OCI-LY3 (cell line): ENCODE measurements around the gene MYL6B.
A peak's percentile ranks its signal among the peaks of the same experiment; 100 is the strongest.

ENCODE experiments used
- H2AFZ ChIP-seq: fragments of 200-600, 300-600 bp; shearing (Covaris generic); 2 replicates; pipeline ENCODE4 v1.6.0; 2014; ENCODE audit warnings: antibody characterized with exemption, low read depth, low read length
- H3K27ac ChIP-seq: fragments of 200-600, 300-600 bp; sonication (generic); 2 replicates; pipeline ENCODE4 v1.5.1; 2014; ENCODE audit warnings: mild to moderate bottlenecking, low read length, moderate library complexity, mixed read lengths
- H3K27me3 ChIP-seq: fragments of 200-600, 300-600 bp; sonication (generic); 2 replicates; pipeline ENCODE4 v1.6.1; 2014; ENCODE audit warnings: low read depth, low read length, mixed read lengths
- H3K36me3 ChIP-seq: fragments of 200-600, 300-600 bp; sonication (generic); replicated peaks from 2 replicates; pipeline ENCODE3; 2014; ENCODE audit warnings: low read depth, low read length, mixed read lengths
- H3K4me1 ChIP-seq: fragments of 300-600, 200-600 bp; sonication (generic); 2 replicates; pipeline ENCODE4 v1.6.1; 2014; ENCODE audit warnings: low read length, mixed read lengths
- H3K4me2 ChIP-seq: fragments of 200-600, 300-600 bp; sonication (generic); 2 replicates; pipeline ENCODE4 v1.6.1; 2014; ENCODE audit warnings: low read length, mixed read lengths
- H3K4me3 ChIP-seq: fragments of 300-600, 200-600 bp; sonication (generic); 2 replicates; pipeline ENCODE4 v1.5.1; 2014; ENCODE audit warnings: antibody characterized with exemption, mild to moderate bottlenecking, low read length, moderate library complexity
- H3K79me2 ChIP-seq: fragments of 300-600, 200-600 bp; shearing (Covaris generic); 2 replicates; pipeline ENCODE4 v1.6.1; 2014; ENCODE audit warnings: mild to moderate bottlenecking, low read length, mixed read lengths
- H3K9ac ChIP-seq: fragments of 300-600, 200-600 bp; shearing (Covaris generic); 2 replicates; pipeline ENCODE4 v1.6.0; 2014; ENCODE audit warnings: mild to moderate bottlenecking, low read length, moderate library complexity
- H3K9me3 ChIP-seq: fragments of 200-600, 300-600 bp; shearing (Covaris generic); 2 replicates; pipeline ENCODE4 v1.6.1; 2014; ENCODE audit warnings: low read length, mixed read lengths; ENCODE audit not compliant: insufficient read depth
- H4K20me1 ChIP-seq: fragments of 200-600, 300-600 bp; sonication (generic); 2 replicates; pipeline ENCODE4 v1.6.1; 2016; ENCODE audit warnings: low read length, mixed read lengths; ENCODE audit not compliant: insufficient read depth
- EZH2phosphoT487 ChIP-seq: fragments of 200-600 bp; shearing (Covaris generic); IDR thresholded peaks from 2 replicates; pipeline ENCODE4 v1.6.1; 2018; ENCODE audit warnings: antibody characterized with exemption, mixed run types, low read depth
- TF ChIP-seq, protein P1 (sequence below): fragments of 200-600, 300-600 bp; sonication (generic); IDR thresholded peaks from 2 replicates; pipeline ENCODE4 v1.5.1; 2014; ENCODE audit warnings: antibody characterized with exemption, low read length, low read depth

The MYL6B gene

DNA sequence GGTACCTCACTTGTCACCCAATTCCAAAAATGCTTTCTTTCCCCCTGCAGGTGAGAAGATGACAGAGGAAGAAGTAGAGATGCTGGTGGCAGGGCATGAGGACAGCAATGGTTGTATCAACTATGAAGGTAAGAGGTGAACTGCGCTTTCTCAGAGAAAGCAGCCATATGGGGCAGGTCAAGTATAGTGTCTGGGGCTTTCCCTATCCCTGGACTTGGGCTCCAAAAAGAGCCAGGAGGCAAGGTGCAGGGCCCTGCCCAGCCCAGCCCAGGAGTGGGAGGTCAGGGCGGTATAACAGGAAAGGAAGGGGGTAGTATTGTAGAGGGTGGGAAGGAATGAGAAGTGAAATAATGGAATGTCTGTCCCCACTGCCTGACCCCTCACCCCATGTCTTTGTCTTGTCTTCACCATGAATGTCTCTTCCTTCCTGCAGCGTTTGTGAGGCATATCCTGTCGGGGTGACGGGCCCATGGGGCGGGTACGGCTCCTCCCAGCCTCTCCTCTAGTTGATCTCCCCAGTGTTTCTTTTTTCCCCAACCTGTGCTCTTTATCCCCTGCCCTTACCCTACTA is 7.9 kb downstream of the MYL6B start:
- H3K36me3 ChIP-seq = peaks cover 62% of the 10 kb centered on the region

DNA sequence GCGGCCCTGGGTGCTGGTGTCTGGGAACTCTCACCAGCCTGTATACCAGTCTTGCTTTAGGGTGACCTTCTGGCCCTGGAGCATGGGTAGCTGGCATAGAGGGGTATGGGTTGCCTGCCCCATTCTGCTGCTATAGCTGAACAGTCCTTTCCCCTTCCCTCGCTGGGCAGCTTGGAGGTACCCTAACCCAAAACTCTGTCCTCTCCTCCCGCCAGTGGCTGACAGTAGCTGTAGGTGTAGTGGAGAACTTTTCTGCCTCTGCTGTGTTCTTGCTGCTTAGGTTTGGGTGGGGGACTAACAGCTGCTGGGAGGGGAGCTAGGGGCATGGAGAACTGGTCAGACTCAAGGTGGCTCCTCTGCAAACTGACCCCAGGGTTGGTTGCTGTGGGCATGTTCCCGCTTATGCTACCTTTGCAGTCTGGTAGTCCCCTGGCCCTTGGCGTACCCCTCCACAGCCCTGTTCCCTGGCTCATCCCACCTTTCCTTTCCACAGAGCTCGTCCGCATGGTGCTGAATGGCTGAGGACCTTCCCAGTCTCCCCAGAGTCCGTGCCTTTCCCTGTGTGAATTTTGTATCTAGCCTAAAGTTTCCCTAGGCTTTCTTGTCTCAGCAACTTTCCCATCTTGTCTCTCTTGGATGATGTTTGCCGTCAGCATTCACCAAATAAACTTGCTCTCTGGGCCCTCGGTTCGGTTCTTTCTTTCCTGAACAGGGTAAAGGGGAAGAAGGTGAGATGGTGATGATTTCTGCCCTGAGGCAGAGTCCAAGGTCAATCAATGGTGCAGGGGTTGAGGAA is 8.7 kb downstream of the MYL6B start:
- Histone ChIP-seq H3K27me3 (no peaks in the 10 kb centered on the region), H3K27ac (no peak overlapping the region), H2AFZ (no peak overlapping the region), H3K4me1 (peaks cover 21% of the 10 kb centered on the region), H3K79me2 (peaks cover 29% of the 10 kb centered on the region), H3K4me2 (peak overlapping the region; percentile 91; the same call in 1 of the 2 replicates), H3K4me3 (no peak overlapping the region), H3K9ac (no peak overlapping the region), H4K20me1 (peaks cover 24% of the 10 kb centered on the region), H3K9me3 (no peaks in the 10 kb centered on the region), H3K36me3 (peaks cover 68% of the 10 kb centered on the region)
- TF ChIP-seq, protein P1, sequence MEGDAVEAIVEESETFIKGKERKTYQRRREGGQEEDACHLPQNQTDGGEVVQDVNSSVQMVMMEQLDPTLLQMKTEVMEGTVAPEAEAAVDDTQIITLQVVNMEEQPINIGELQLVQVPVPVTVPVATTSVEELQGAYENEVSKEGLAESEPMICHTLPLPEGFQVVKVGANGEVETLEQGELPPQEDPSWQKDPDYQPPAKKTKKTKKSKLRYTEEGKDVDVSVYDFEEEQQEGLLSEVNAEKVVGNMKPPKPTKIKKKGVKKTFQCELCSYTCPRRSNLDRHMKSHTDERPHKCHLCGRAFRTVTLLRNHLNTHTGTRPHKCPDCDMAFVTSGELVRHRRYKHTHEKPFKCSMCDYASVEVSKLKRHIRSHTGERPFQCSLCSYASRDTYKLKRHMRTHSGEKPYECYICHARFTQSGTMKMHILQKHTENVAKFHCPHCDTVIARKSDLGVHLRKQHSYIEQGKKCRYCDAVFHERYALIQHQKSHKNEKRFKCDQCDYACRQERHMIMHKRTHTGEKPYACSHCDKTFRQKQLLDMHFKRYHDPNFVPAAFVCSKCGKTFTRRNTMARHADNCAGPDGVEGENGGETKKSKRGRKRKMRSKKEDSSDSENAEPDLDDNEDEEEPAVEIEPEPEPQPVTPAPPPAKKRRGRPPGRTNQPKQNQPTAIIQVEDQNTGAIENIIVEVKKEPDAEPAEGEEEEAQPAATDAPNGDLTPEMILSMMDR = no peak
- TF ChIP-seq EZH2phosphoT487 = no peak

More for the DNA sequence above, 7.9 kb downstream of the MYL6B start:
- peak overlapping the region; percentile 91 for H3K4me2 ChIP-seq
- no peaks in the 10 kb centered on the region for H3K27me3 ChIP-seq
- H3K9ac ChIP-seq = no peak overlapping the region
- H3K4me3 ChIP-seq = peak overlapping the region; percentile 90
- peaks cover 24% of the 10 kb centered on the region for H4K20me1 ChIP-seq
- H3K4me1 ChIP-seq = peaks cover 21% of the 10 kb centered on the region
- peaks cover 29% of the 10 kb centered on the region for H3K79me2 ChIP-seq
- H2AFZ ChIP-seq = no peak overlapping the region
- TF ChIP-seq EZH2phosphoT487 = no peak
- TF ChIP-seq, protein P1 = no peak
- no peaks in the 10 kb centered on the region for H3K9me3 ChIP-seq
- H3K27ac ChIP-seq = no peak overlapping the region

DNA sequence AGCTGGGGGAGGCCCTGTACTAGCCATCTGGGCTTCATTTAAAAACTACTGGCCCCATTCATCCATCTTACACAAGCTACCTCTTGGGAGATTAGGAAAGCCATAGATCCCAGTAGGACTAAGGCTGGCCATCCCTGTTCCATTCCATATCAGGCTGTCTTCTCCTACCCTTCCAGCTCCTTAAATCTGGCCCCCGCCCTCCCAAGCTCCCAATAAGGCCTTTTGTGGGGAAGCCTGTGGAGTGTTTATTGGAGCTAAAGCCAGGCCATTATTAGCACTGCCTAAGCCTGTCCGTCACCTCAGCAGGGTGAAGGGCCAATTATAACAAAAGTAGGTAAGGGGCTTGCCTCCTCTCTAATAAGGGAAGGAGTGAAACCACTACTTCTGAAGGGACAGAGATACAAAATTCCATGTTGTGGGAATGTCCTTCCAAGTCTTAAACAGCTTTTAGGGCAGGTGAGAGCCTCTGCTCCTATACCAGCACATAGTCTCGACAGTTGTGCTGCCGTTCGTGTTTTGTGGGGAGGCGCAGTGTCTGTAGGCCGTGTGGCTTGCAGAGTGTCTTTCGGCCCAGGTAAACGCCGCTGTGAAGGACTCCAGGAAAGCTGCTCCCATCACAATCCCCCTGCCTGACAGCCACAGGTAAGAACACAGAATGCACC is 9.4 kb downstream of the MYL6B start:
- Histone ChIP-seq H3K9ac (no peak overlapping the region), H2AFZ (no peak overlapping the region), H3K4me3 (no peak overlapping the region), H3K27me3 (no peaks in the 10 kb centered on the region), H3K27ac (no peak overlapping the region), H3K9me3 (no peaks in the 10 kb centered on the region), H3K79me2 (peaks cover 29% of the 10 kb centered on the region), H4K20me1 (peaks cover 24% of the 10 kb centered on the region), H3K4me1 (peaks cover 21% of the 10 kb centered on the region), H3K36me3 (peaks cover 68% of the 10 kb centered on the region), H3K4me2 (no peak overlapping the region)
- TF ChIP-seq, protein P1 = no peak
- no peak for TF ChIP-seq EZH2phosphoT487
